Epithelial cell of esophagus (primary cell): ENCODE results near the gene ANKRD55.
"Not testable (repeated sequence)": the region's sequence is repeated elsewhere in the genome, so short reads cannot be mapped to it uniquely, and the experiment has no call there.

ENCODE experiments used
- DNase-seq: peaks from one replicate; pipeline ENCODE4 v3.0.0; 2010; ENCODE audit warnings: low read depth
- H3K4me3 ChIP-seq: 2 replicates; pipeline ENCODE4 v1.5.1; 2011; ENCODE audit warnings: mild to moderate bottlenecking, low read length, control low read depth
- TF ChIP-seq, protein P1 (sequence below): IDR thresholded peaks from 2 replicates; pipeline ENCODE4 v1.5.1; 2011; ENCODE audit warnings: low read depth, mild to moderate bottlenecking, low read length, control low read depth, inconsistent platforms; ENCODE audit not compliant: insufficient read depth; ENCODE audit errors: missing control alignments

The ANKRD55 gene

DNA sequence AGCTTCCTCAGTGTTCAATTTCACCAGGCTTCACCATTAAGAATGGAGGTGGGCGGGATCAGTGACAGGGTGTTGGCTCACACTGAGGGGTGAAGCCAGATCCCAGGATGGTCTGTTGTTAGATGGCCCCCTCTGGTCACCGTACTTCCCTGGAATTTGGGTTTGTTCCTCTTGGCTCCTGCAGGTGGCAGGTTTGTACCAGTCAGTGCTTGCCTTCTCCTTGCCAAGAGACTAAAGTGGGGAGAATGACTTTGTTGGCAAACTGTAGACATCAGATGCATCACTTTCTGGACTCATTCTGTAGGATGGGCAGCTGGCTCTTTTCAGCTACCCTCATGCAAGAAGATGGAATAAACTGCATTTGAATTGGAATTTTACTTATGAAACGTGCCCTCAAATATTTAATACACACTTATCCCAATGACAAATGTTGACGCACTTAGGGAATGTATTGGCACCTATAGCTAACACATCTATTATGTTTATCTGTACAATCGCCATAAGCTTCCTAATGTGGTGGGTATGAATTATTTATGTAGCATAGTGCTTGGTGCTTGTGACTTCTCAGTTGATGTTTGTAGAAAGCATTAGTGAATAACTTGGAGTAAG lies 31.4 kb upstream of the ANKRD55 start:
- peak; percentile 72 for DNase-seq
- TF ChIP-seq, protein P1, sequence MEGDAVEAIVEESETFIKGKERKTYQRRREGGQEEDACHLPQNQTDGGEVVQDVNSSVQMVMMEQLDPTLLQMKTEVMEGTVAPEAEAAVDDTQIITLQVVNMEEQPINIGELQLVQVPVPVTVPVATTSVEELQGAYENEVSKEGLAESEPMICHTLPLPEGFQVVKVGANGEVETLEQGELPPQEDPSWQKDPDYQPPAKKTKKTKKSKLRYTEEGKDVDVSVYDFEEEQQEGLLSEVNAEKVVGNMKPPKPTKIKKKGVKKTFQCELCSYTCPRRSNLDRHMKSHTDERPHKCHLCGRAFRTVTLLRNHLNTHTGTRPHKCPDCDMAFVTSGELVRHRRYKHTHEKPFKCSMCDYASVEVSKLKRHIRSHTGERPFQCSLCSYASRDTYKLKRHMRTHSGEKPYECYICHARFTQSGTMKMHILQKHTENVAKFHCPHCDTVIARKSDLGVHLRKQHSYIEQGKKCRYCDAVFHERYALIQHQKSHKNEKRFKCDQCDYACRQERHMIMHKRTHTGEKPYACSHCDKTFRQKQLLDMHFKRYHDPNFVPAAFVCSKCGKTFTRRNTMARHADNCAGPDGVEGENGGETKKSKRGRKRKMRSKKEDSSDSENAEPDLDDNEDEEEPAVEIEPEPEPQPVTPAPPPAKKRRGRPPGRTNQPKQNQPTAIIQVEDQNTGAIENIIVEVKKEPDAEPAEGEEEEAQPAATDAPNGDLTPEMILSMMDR, result peak; percentile 92
- H3K4me3 ChIP-seq, result no peak overlapping the region

DNA sequence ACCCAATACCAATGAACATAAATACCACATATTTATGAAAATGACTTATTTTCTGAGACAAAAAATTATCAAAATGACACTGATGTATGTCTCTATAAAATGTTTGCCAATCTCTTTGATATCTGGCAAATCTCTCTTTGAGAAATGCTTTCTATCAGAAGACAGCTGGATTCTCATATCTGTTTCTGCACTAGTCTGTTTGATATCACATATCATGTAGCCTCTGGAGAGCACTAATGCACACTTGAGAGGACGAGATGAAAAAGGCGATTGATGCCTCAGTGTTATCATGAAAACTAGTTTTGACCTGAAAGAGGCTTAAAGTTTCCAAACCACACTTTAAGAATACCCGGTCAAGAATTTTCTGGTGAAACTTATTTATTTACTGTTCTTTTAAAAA lies 29.1 kb upstream of the ANKRD55 start:
- no peak overlapping the region for H3K4me3 ChIP-seq
- TF ChIP-seq, protein P1, result no peak
- DNase-seq, result no peak

DNA sequence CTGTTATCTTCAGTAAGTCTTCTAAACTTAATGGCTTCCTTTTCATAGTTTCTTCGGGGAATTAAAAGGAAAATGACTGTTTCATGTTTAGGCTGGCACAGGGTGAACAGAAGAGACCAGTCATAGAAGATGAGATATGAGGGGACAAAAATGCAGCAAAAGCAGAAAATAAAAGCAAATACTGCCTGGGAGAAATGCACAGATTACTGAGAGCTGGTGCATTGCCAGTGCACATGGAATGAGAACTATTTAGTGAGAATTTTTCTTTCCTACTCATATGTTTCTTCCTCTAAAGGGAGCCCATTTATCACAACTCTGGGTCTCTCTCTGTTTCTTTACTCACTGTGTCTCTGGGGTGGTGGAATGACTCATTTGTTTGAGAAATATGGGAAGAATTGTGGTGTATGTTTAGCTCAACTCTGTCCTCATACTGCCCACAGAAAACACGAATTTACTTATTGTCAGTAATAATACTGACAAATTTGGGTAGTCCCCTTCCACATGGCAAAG lies 25.9 kb upstream of the ANKRD55 start:
- peak; percentile 64 for DNase-seq
- TF ChIP-seq, protein P1, result no peak
- H3K4me3 ChIP-seq, result no peak overlapping the region

DNA sequence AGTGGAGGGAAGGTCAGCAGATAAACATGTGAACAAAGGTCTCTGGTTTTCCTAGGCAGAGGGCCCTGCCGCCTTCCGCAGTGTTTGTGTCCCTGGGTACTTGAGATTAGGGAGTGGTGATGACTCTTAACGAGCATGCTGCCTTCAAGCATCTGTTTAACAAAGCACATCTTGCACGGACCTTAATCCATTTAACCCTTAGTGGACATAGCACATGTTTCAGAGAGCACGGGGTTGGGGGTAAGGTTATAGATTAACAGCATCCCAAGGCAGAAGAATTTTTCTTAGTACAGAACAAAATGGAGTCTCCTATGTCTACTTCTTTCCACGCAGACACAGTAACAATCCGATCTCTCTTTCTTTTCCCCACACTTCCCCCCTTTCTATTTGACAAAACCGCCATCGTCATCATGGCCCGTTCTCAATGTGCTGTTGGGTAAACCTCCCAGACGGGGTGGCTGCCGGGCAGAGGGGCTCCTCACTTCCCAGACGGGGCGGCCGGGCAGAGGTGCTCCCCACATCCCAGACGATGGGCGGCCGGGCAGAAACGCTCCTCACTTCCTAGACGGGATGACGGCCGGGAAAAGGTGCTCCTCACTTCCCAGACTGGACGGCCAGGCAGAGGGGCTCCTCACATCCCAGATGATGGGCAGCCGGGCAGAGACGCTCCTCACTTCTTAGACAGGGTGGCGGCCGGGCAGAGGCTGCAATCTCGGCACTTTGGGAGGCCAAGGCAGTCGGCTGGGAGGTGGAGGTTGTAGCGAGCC lies 24.8 kb upstream of the ANKRD55 start:
- not testable (repeated sequence) for DNase-seq, H3K4me3 ChIP-seq

DNA sequence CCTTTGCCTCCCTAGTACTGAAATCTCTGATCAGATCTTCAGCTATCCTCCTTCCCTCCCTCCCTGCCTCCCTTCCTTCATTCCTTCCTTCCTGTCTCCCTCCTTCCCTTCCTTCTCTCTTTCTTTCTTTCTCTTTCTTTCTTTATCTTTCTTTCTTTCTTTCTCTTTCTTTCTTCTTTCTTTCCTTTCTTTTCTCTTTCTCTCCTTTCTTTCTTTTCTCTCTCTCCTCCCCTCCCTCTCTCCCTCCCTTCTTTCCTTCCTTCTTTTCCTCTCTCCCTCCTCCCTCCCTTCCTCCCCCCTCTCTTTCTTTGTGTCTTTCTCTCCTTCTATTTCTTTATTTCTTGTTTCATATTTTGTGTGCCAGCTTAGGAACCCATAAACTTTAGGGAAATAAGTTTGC lies 23.9 kb upstream of the ANKRD55 start:
- TF ChIP-seq, protein P1, result no peak
- H3K4me3 ChIP-seq, result no peak overlapping the region
- no peak for DNase-seq

DNA sequence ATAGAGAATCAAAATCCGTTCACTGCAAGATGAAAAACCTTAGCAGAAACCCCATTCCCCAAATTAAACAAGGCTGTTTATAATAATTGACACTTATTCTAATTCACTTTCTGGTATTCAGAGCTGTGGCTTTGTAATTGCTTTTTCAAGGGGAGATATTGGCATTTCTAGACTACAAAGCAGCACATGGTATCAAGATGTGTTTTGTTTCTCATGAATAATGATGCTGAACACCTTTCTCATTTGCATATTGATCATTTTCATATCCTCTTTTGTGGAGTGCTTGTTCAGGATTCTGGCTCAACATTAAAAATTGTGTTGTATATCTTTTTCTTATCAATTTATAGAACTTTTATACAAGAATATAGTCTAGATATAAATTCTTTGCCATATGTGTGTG lies 22.4 kb upstream of the ANKRD55 start:
- TF ChIP-seq, protein P1, result no peak
- H3K4me3 ChIP-seq, result no peak overlapping the region
- DNase-seq, result no peak

DNA sequence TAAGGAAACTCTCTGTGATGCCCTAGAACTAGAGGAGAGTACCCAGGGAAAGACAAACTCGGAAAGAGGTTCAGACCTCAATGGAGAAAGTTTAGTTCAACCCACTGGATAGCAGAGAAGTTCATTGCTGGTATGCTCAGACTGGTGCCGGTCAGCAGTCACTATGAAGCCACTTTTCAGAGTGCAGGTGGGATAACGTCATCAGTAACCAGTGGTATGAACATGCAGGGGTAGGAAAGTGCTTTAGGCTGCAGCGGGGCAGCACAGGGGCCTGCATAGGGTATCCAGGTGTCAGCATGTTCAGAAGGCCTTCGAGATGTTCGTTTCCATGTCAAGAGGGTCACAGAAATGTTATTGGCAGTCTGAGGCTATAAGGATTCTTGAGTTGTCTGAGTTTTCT lies 20.8 kb upstream of the ANKRD55 start:
- TF ChIP-seq, protein P1, result no peak
- no peak for DNase-seq
- no peak overlapping the region for H3K4me3 ChIP-seq
